ENCODE data around the gene BRD1.
A peak's percentile ranks its signal among the peaks of the same experiment; 100 is the strongest.

BRD1 gene

DNA sequence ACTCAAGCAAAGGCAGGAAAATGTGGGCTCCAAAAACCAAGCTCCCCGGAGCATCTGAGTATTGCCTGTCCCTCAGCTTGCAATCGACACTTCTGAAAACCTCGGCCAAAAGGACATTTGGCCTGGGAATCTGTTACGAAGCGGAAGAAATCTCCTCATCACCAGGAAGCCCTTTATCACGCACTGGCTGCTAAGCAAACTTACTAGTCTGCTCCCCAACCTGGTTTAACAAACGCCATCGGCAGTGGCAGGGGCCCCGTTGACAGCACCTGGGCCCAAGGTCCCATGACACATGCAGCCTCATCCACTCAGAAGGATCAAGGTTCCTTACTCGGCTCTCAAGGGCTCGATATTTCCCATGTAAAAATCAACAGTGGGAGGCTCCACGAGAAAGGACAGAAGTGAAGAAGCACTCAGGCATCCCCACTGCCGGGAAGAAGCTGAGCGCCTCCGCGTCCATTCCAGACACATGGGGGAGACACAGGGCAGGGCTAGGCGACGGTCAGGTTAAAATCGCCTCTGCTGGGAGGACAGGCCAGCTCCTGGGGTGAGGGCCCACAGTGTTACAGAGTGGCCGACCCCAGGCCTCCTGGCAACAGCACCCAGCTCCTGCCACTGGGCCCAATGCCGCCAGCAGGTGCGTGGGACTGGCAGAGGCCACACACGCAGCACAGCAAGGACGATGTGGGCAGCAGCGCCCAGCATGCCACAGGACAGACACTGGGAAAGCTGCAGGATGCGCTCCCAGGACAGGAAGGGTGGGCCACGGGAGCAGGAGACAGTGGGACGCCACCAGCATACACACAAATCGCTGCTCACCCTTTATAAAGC, 27.1 kb downstream of the BRD1 start:
- DNase-seq (ENCODE audit: low spot score): no peak

DNA sequence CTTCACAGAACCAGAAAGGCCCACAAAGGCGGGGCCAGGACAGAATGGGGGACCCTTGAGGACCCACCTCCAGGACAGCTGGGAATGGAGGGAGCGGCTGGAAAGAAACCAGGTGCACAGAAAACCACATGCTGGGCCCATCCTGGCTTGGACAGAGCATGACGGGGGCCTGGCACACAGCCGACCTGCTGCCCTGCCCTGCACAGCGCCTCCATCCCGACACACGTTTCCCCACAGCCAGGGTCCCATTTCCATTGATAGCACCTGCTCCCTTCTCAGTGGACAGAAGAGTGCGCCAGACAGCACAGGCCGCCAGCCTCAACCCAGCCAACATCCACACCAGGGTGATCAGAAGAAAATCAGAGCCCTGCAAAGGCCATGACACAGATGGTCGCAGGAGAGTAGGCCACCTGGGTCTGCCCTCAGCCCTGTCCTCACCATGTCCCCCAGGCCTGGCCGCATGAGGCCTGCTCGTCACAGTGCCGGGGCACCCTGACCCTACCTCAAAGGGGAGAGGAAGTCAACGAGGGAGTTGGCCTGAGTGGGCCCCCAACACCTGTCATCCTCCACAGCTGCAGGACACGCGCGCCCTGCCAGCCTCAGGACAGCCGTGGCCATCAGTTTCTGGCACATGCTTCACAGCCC, 28.1 kb downstream of the BRD1 start:
- no peak for DNase-seq (ENCODE audit: low spot score)

DNA sequence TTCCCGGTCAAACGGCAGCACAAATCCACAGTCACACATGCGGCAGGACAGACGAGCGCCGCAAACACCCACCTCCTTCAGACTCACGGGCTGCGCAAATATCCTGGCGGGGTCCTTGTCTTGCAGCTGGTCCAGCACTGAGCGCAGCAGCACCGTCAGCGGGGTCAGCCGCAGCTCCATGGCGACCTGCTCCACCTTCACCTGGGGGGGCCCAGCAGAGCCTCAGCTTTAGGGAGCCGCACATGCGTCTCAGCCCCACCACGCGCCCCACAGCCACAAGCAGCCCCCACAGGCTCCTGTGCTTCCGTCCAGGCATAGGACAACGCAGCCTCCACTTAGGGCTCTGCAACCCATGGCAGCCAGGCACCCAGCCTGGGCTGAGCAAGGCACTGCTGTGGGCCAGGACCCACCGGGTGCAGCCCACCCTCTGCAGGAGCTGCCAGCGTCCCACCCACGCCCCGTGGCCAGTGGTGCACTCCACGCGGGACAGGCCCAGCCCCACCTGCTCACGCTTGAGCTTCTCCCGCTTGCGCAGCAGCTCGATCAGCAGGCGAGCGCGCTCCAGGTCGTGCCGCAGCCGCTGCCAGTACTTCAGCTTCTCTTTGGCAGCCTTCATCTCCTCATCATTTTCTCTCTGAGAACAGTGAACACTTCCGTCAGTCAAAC, 29.1 kb downstream of the BRD1 start:
- DNase-seq (ENCODE audit: low spot score): no peak

DNA sequence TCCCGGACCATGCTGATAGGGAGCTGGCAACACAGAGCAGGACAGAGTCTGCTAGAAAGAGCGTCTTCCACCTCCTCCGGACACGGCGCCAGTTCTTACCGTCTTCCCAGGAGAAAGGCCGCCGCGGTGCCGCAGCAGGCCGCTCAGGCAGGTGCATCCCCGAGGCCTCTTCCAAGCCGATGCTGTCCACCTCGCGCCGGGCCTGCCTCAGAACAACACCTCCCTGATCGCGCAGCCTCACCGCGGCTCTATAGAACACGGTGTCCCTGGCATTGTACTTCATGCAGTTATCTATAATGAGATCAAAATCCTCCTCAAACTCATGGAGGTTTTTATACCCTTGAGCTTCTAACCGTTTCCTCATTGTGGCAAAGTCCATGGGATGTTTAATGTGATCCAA, 30.0 kb downstream of the BRD1 start:
- DNase-seq (ENCODE audit: low spot score): no peak

- DNase-seq (ENCODE audit: low spot score): no peak
Measured at GRCh38 chr22:49796596-49797270, 30.9 kb downstream of the BRD1 start.

DNA sequence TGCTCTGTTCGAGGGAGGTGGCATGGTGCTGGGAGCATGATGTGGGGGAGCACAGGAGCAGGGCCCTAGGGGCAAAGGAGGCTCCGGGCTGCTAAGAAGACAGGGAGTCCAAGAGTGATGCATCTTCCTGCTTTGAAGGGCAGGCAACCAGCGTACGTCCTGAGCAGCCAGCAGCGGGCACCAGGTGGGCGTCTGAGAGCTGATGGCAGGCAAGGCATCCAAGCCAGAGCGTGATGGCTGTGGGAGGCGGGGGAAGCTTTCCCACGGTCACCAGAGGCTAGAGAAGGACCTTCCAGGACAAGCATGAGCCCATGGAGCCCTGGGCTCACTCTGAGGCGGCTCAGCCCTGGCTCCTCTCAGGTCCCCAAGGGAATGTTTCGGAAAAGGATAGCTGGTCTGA, 32.2 kb downstream of the BRD1 start:
- DNase-seq (ENCODE audit: low spot score): no peak

DNA sequence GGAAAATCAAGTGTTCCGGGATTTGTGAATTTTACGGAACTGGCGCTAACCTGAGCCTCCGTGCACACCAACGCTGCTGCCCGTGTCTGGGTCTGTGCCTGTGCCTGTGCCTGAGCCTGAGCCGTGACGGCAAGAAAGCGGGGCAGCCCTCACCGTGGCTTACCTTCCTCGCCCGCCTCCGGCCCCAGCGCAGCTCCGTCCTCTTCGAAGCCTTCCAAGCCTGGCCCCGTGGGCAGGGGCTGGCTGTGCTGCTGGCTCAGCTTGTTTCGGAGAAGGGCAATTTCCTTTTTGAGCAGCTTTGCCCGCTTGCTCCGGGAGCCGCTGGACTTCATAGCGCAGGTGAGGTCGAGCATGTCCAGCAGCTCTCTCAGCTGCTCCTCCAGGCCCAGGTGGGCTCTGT, 33.8 kb downstream of the BRD1 start:
- no peak for DNase-seq (ENCODE audit: low spot score)

GRCh38 chr22:49793296-49793695, 34.4 kb downstream of the BRD1 start:
- no peak for DNase-seq (ENCODE audit: low spot score)

- no peak for DNase-seq (ENCODE audit: low spot score)
Measured at GRCh38 chr22:49792107-49792506, 35.6 kb downstream of the BRD1 start.

DNA sequence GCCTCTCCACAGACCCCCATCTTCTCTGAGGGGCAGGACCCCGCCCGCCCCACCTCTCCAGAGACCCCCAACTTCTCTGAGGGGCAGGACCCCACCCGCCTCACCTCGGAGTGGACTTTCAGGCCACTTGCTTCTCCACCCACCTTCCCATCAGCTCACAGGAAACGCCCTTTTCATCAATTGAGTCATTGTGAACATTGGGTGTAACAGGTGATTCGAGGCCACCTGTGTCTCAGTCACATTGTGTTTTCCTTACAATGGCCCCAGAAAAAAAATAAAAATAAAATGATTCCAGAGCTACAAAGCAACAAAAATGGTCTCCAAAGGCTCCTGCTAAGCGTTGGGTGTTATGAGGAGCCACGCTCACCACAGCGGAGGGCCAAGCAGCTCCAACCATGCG, 36.0 kb downstream of the BRD1 start:
- DNase-seq (ENCODE audit: low spot score): no peak

- no peak for DNase-seq (ENCODE audit: low spot score)
Measured at GRCh38 chr22:49790912-49791311, 36.8 kb downstream of the BRD1 start.

DNA sequence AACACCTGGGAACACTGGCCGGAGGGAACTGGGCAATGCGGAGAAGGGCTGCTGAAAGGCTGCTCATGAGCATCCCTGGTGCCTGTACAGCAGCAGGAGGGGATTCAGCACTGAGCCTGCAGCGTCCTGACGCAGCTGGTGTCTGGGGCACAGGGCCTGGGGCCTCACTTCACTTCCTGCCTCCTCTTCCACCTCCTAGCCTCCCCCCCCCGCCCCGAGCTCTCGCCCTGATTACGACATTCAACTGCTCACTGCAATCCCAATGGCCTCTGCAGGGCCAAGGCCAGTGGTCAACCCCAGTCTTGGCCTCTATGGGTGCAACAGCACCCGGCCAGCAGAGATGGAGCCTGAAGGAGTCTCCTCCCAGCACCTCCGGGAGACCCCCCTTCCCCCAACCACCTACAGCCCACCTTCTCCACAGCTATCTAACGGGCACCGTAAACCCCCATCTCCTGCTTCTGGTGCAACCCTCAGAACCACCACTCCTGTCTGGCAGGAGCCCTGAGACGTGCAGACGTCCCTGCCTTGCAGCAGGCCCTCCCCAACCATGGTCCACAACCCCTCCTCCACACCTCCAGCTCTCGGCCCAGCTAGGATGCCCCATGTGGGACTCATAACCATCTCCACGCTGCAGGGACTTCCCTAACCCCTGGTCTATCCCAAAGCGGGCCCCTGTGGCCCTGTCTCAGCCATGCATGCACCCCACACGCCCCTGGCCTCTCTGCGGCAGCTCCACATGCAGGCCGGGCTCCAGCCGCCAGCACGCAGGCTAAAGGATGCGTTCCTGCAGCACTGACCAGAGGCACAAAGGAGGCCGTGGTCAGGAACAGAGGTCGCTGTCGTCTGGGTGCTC, 38.2 kb downstream of the BRD1 start:
- DNase-seq (ENCODE audit: low spot score): peak; percentile 41

- no peak for DNase-seq (ENCODE audit: low spot score)
Measured at GRCh38 chr22:49788504-49788903, 39.2 kb downstream of the BRD1 start.

DNA sequence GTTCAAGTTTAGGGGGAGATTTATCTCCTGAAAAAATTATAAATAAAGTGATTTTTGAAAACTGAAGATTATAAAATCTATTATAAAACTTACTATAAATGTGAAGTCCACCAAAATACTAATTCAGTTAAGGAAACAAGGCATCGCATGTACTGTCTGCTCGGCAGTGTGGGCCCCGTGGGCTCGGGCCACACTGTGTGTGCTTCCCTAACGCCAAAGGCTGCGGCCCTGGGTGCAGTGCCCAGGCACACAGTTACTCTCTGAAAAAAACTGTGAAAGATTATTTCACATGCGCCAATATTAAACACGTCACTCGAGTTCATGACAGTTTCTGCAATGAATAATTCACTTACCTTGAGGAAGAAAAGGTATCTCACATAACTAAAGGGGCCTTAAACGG, 39.8 kb downstream of the BRD1 start:
- no peak for DNase-seq (ENCODE audit: low spot score)

- DNase-seq (ENCODE audit: low spot score): no peak
Measured at GRCh38 chr22:49786976-49787706, 40.5 kb downstream of the BRD1 start.

DNA sequence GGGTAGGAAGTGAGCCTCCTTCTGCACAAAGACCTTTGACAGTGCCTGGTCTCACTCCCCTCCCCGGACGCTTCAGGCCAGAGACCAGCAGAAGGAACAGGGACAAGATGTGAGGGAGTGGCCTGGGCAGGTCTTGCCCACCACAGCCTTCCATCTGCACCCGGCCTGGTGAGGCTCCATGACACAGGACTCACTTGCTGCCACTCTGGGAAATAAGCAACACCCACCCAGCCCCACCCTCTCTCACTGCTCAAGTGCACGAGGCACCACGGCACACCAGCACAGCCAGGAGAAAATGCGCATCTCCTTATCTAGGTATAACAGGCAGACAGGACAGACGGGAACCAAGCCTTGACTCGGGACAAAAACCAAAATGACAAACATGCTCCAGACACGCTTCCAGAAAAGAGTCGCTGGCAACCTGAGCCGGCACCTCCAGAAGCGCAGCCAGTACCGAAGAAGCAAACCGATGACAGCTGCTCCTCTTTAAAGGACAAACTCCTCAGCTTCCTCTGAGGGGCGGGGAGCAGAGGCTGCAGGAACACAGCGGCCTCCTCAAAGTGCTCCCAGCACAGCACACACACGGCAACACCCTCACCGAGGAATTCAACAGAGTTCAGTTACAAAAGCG, 41.7 kb downstream of the BRD1 start:
- DNase-seq (ENCODE audit: low spot score): no peak

DNA sequence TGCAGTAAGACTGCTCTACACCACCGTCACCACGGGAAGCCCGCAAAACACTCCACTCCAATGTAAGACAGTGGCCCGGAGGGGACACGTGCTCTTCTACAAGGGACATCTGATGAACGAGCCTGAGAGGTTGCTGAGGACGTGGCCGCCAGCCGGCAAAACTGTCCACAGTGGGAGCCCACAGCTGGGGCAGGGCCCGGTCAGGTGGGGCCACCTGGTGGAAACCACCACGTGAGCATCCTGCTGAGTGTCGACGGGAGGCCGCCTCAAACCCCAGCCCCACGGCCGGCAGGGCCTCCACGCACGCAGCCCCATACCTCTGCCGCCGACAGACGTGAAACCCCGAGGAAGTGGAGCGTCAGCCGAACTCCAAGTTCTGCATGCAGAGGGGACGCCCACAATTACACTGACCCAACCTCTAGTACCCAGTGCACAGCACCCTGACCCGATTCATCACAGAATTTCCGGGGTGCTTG, 42.6 kb downstream of the BRD1 start:
- no peak for DNase-seq (ENCODE audit: low spot score)

DNA sequence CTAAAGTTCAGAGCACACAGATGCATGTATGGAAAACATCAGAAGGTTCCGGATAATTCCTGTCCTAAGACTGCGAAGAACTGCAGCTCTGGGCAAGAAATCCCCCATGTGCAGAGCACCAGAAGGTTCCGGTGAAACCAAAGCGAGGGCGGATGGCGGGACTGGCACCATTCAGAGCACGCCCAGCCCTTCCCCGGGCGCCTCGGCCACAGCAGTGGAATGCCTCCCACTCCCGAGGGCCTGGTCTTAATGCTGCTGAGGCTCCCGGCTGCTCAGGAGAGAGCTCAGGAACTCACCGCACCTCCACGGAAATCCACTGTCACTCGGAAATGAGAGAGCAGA, 43.1 kb downstream of the BRD1 start:
- DNase-seq (ENCODE audit: low spot score): no peak

DNA sequence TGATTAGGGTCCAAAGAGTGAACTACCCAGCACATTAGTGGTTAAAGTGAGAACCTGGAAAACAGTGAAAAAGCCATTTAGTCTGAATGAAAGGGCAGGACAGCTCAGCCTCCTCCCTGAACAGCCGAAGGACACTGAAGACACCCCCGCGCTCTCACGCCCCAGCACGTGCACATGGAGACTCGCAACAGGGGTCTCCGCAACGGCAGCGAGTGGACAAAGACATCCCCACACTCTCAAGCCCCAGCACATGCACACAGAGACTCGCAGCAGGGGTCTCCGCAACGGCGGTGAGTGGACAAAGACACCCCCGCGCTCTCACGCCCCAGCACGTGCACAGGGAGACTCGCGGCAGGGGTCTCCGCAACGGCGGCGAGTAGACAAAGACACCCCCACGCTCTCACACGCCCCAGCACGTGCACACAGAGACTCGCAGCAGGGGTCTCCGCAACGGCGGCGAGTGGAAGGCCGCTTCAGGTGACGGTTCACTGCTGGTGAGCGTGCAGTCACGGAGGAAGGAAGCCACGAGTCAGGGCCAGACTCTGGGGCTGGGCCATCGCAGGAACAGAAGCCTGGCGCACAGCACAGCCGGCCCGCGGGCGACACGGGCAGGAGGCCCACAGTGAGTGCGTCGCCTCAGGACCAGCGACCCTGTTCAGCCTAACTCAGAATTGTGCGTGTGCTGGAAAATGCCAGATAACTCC, 43.6 kb downstream of the BRD1 start:
- no peak for DNase-seq (ENCODE audit: low spot score)
